Forelimb muscle (tissue), 1 donor: ENCODE results near the gene MYMX. TPM values are rescaled to one million over a fixed set of nuclear protein-coding genes. Genes with fewer than 3 reads are reported as not detected.

Experiments used
- DNase-seq: peaks from one replicate; pipeline ENCODE4 v3.0.0-alpha.2; 2013; ENCODE audit warnings: low read depth
- polyA plus RNA-seq: library from polyadenylated mRNA; unstranded; fragments of 120-200 nt; gene quantifications from one replicate; pipeline ENCODE4 v1.2.1, GENCODE V29; 2013; ENCODE audit not compliant: insufficient read length

The MYMX gene
- polyA plus RNA-seq, 1 donor: 21.9 TPM

GRCh38 chr6:44264154-44265006 lies 47.7 kb downstream of the MYMX start:
- DNase-seq: no peak

GRCh38 chr6:44265007-44265721 lies 48.4 kb downstream of the MYMX start, which contains the start of gene NFKBIE:
TSS of gene NFKBIE (minus strand) at chr6:44265551. CDS start at chr6:44265346, 205 bp downstream.
- DNase-seq: no peak

- no peak for DNase-seq
Observed at GRCh38 chr6:44265722-44266233, 49.1 kb downstream of the MYMX start.

GRCh38 chr6:44266347-44266746 lies 49.6 kb downstream of the MYMX start:
- DNase-seq: no peak

GRCh38 chr6:44267252-44267651 lies 50.5 kb downstream of the MYMX start:
- no peak for DNase-seq

Other genes with a start within 250 kb of the MYMX start
- 34.2 TPM for gene MRPL14, start 89.5 kb upstream of the MYMX start, polyA plus RNA-seq
- 17.7 TPM for gene TMEM63B, start 89.4 kb upstream of the MYMX start, polyA plus RNA-seq
- 0.56 TPM for gene CAPN11, start 58.1 kb upstream of the MYMX start, polyA plus RNA-seq
- 86.2 TPM for gene SLC29A1, start 6.7 kb downstream of the MYMX start, polyA plus RNA-seq
- 991 TPM for gene HSP90AB1, start 30.2 kb downstream of the MYMX start, polyA plus RNA-seq
- 28.8 TPM for gene SLC35B2, start 40.6 kb downstream of the MYMX start, polyA plus RNA-seq
- 4.6 TPM for gene NFKBIE, start 48.6 kb downstream of the MYMX start, polyA plus RNA-seq
- gene TMEM151B, start 53.5 kb downstream of the MYMX start, polyA plus RNA-seq: 0.25 TPM
- gene AARS2, start 96.4 kb downstream of the MYMX start, polyA plus RNA-seq: 8.4 TPM
- gene SPATS1, start 125.7 kb downstream of the MYMX start, polyA plus RNA-seq: not detected
- gene CDC5L, start 170.8 kb downstream of the MYMX start, polyA plus RNA-seq: 24.1 TPM